Measurements from ENCODE around the gene PDXK. TPM values are rescaled to one million over a fixed set of nuclear protein-coding genes. Genes with fewer than 3 reads are reported as not detected.

Gene PDXK
- total and polyA plus RNA-seq, 9 donors: 20.9 to 31.6 (median 21.8) TPM

- WGBS (ENCODE audit: insufficient coverage): 91% methylated on average over 4 of the region's 4 CpGs
- DNase-seq: no peak
- Histone ChIP-seq H3K9me3 (replicated peaks; ENCODE audit: control insufficient read depth, low read depth, low read length) (no peaks in the 10 kb centered on the region), H3K4me3 (ENCODE audit: low read length) (no peak overlapping the region), H3K27ac (ENCODE audit: low read length) (no peak overlapping the region), H3K27me3 (ENCODE audit: control insufficient read depth, insufficient read depth, low read length) (peaks cover 3% of the 10 kb centered on the region), H3K36me3 (ENCODE audit: control insufficient read depth, insufficient read depth, low read length) (peaks cover 12% of the 10 kb centered on the region), H3K4me1 (ENCODE audit: control insufficient read depth, insufficient read depth, low read length) (peaks cover 30% of the 10 kb centered on the region)
Observed at GRCh38 chr21:43721206-43721605, 2.3 kb downstream of the PDXK start.

- 67% methylated on average over 3 of the region's 3 CpGs for WGBS (ENCODE audit: insufficient coverage)
- H3K4me3 ChIP-seq (ENCODE audit: low read length): no peak overlapping the region
- no peak for DNase-seq
- no peak overlapping the region for H3K27ac ChIP-seq (ENCODE audit: low read length)
- peaks cover 35% of the 10 kb centered on the region for H3K4me1 ChIP-seq (ENCODE audit: control insufficient read depth, insufficient read depth, low read length)
- H3K36me3 ChIP-seq (ENCODE audit: control insufficient read depth, insufficient read depth, low read length): peaks cover 12% of the 10 kb centered on the region
- no peaks in the 10 kb centered on the region for H3K9me3 ChIP-seq (replicated peaks; ENCODE audit: control insufficient read depth, low read depth, low read length)
- H3K27me3 ChIP-seq (ENCODE audit: control insufficient read depth, insufficient read depth, low read length): peaks cover 3% of the 10 kb centered on the region
Observed at GRCh38 chr21:43721939-43722338, 3.0 kb downstream of the PDXK start.

- peaks cover 45% of the 10 kb centered on the region for H3K4me1 ChIP-seq (ENCODE audit: control insufficient read depth, insufficient read depth, low read length)
- H3K27ac ChIP-seq (ENCODE audit: low read length): no peak overlapping the region
- no peak for DNase-seq
- peaks cover 12% of the 10 kb centered on the region for H3K36me3 ChIP-seq (ENCODE audit: control insufficient read depth, insufficient read depth, low read length)
- no peak overlapping the region for H3K4me3 ChIP-seq (ENCODE audit: low read length)
- H3K27me3 ChIP-seq (ENCODE audit: control insufficient read depth, insufficient read depth, low read length): no peaks in the 10 kb centered on the region
- H3K9me3 ChIP-seq (replicated peaks; ENCODE audit: control insufficient read depth, low read depth, low read length): no peaks in the 10 kb centered on the region
- WGBS (ENCODE audit: insufficient coverage): 78% methylated on average over 11 of the region's 12 CpGs
Observed at GRCh38 chr21:43723648-43724047, 4.7 kb downstream of the PDXK start.

GRCh38 chr21:43726686-43727518 is 8.0 kb downstream of the PDXK start:
- 71% methylated on average over 19 of the region's 21 CpGs for WGBS (ENCODE audit: insufficient coverage)
- H3K36me3 ChIP-seq (ENCODE audit: control insufficient read depth, insufficient read depth, low read length): peaks cover 10% of the 10 kb centered on the region
- no peak overlapping the region for H3K27ac ChIP-seq (ENCODE audit: low read length)
- no peak for DNase-seq
- peaks cover 48% of the 10 kb centered on the region for H3K4me1 ChIP-seq (ENCODE audit: control insufficient read depth, insufficient read depth, low read length)
- no peak overlapping the region for H3K4me3 ChIP-seq (ENCODE audit: low read length)
- H3K9me3 ChIP-seq (replicated peaks; ENCODE audit: control insufficient read depth, low read depth, low read length): no peaks in the 10 kb centered on the region
- no peaks in the 10 kb centered on the region for H3K27me3 ChIP-seq (ENCODE audit: control insufficient read depth, insufficient read depth, low read length)

- WGBS (ENCODE audit: insufficient coverage): 57% methylated on average over 10 of the region's 10 CpGs
- no peaks in the 10 kb centered on the region for H3K9me3 ChIP-seq (replicated peaks; ENCODE audit: control insufficient read depth, low read depth, low read length)
- H3K36me3 ChIP-seq (ENCODE audit: control insufficient read depth, insufficient read depth, low read length): peaks cover 10% of the 10 kb centered on the region
- H3K4me1 ChIP-seq (ENCODE audit: control insufficient read depth, insufficient read depth, low read length): peaks cover 53% of the 10 kb centered on the region
- H3K4me3 ChIP-seq (ENCODE audit: low read length): peak overlapping the region; percentile 68
- H3K27me3 ChIP-seq (ENCODE audit: control insufficient read depth, insufficient read depth, low read length): no peaks in the 10 kb centered on the region
- peak; percentile 52 for DNase-seq
- H3K27ac ChIP-seq (ENCODE audit: low read length): peak overlapping the region; percentile 82
Observed at GRCh38 chr21:43727519-43728153, 8.7 kb downstream of the PDXK start.

- H3K4me3 ChIP-seq (ENCODE audit: low read length): peak overlapping the region; percentile 68
- 0% methylated on average over 3 of the region's 7 CpGs for WGBS (ENCODE audit: insufficient coverage)
- H3K27me3 ChIP-seq (ENCODE audit: control insufficient read depth, insufficient read depth, low read length): no peaks in the 10 kb centered on the region
- peaks cover 10% of the 10 kb centered on the region for H3K36me3 ChIP-seq (ENCODE audit: control insufficient read depth, insufficient read depth, low read length)
- no peak for DNase-seq
- H3K27ac ChIP-seq (ENCODE audit: low read length): peak overlapping the region; percentile 82
- no peaks in the 10 kb centered on the region for H3K9me3 ChIP-seq (replicated peaks; ENCODE audit: control insufficient read depth, low read depth, low read length)
- H3K4me1 ChIP-seq (ENCODE audit: control insufficient read depth, insufficient read depth, low read length): peaks cover 56% of the 10 kb centered on the region
Observed at GRCh38 chr21:43728154-43728466, 9.2 kb downstream of the PDXK start.

GRCh38 chr21:43728467-43729390 is 9.8 kb downstream of the PDXK start:
- DNase-seq: peak; percentile 96
- peaks cover 63% of the 10 kb centered on the region for H3K4me1 ChIP-seq (ENCODE audit: control insufficient read depth, insufficient read depth, low read length)
- H3K27me3 ChIP-seq (ENCODE audit: control insufficient read depth, insufficient read depth, low read length): no peaks in the 10 kb centered on the region
- H3K9me3 ChIP-seq (replicated peaks; ENCODE audit: control insufficient read depth, low read depth, low read length): no peaks in the 10 kb centered on the region
- peak overlapping the region; percentile 82 for H3K27ac ChIP-seq (ENCODE audit: low read length)
- H3K4me3 ChIP-seq (ENCODE audit: low read length): peak overlapping the region; percentile 68
- WGBS (ENCODE audit: insufficient coverage): under 1% methylated on average over 47 of the region's 59 CpGs
- peaks cover 7% of the 10 kb centered on the region for H3K36me3 ChIP-seq (ENCODE audit: control insufficient read depth, insufficient read depth, low read length)

- H3K27ac ChIP-seq (ENCODE audit: low read length): peak overlapping the region; percentile 51
- peaks cover 68% of the 10 kb centered on the region for H3K4me1 ChIP-seq (ENCODE audit: control insufficient read depth, insufficient read depth, low read length)
- no peaks in the 10 kb centered on the region for H3K27me3 ChIP-seq (ENCODE audit: control insufficient read depth, insufficient read depth, low read length)
- H3K9me3 ChIP-seq (replicated peaks; ENCODE audit: control insufficient read depth, low read depth, low read length): no peaks in the 10 kb centered on the region
- peaks cover 9% of the 10 kb centered on the region for H3K36me3 ChIP-seq (ENCODE audit: control insufficient read depth, insufficient read depth, low read length)
- H3K4me3 ChIP-seq (ENCODE audit: low read length): no peak overlapping the region
- DNase-seq: no peak
- 69% methylated on average over 6 of the region's 6 CpGs for WGBS (ENCODE audit: insufficient coverage)
Observed at GRCh38 chr21:43731476-43731875, 12.5 kb downstream of the PDXK start.

- Histone ChIP-seq H3K9me3 (replicated peaks; ENCODE audit: control insufficient read depth, low read depth, low read length) (no peaks in the 10 kb centered on the region), H3K4me3 (ENCODE audit: low read length) (no peak overlapping the region), H3K27ac (ENCODE audit: low read length) (peak overlapping the region; percentile 51), H3K27me3 (ENCODE audit: control insufficient read depth, insufficient read depth, low read length) (no peaks in the 10 kb centered on the region), H3K36me3 (ENCODE audit: control insufficient read depth, insufficient read depth, low read length) (peaks cover 9% of the 10 kb centered on the region), H3K4me1 (ENCODE audit: control insufficient read depth, insufficient read depth, low read length) (peaks cover 62% of the 10 kb centered on the region)
- 75% methylated on average over 11 of the region's 23 CpGs for WGBS (ENCODE audit: insufficient coverage)
- DNase-seq: peak; percentile 77
Observed at GRCh38 chr21:43731891-43732711, 13.2 kb downstream of the PDXK start.

Data from muscle of leg (tissue), 11 donors.